Measurements from ENCODE around the gene ZNF683. TPM values are rescaled to one million over a fixed set of nuclear protein-coding genes. Genes with fewer than 3 reads are reported as not detected.
"Not testable (repeated sequence)": the region's sequence is repeated elsewhere in the genome, so short reads cannot be mapped to it uniquely, and the experiment has no call there.

Gene ZNF683
- not detected in 2 replicates for total RNA-seq
- long read RNA-seq: 0 reads

GRCh38 chr1:26372611-26373010, at the start of gene ZNF683:
ZNF683 (minus strand) TSS chr1:26372750; CDS start chr1:26368571, 4,179 bp downstream.
- H3K4me3 Mint-ChIP-seq (ENCODE audit: low read depth); H3K36me3 Mint-ChIP-seq (ENCODE audit: insufficient read depth); H3K27ac Mint-ChIP-seq; H3K4me1 Mint-ChIP-seq (ENCODE audit: low read depth); H3K9me3 Mint-ChIP-seq (ENCODE audit: low read depth); DNase-seq (ENCODE audit: low spot score, unreplicated experiment): not testable (repeated sequence)
- peaks cover 14% of the 10 kb centered on the region for H3K27me3 Mint-ChIP-seq

DNA sequence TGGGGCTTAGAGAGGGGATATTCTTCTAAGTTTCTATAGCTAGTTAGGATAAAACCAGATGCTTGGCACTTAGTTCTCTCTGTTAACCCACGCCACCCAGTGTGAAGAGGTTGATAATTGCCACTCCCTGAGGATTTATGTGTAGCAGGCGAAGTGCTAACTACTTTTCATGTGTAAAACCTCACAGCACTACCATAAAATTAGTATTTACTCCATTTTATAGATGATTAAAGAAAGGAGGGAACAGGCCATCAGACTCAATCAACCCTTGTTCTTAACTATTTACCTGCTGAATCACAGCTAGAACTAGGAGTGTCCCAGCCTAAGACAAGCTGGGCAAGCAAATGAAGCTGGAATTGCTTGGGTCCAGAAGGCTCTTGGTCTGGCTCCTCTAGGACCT, 46.9 kb upstream of the ZNF683 start:
- no peak for DNase-seq (ENCODE audit: low spot score, unreplicated experiment)
- H3K36me3 Mint-ChIP-seq (ENCODE audit: insufficient read depth): peaks cover 3% of the 10 kb centered on the region
- H3K27ac Mint-ChIP-seq: peak overlapping the region; percentile 93
- H3K4me1 Mint-ChIP-seq (ENCODE audit: low read depth): peaks cover 38% of the 10 kb centered on the region
- no peak overlapping the region for H3K4me3 Mint-ChIP-seq (ENCODE audit: low read depth)
- H3K9me3 Mint-ChIP-seq (ENCODE audit: low read depth): no peaks in the 10 kb centered on the region
- H3K27me3 Mint-ChIP-seq: no peaks in the 10 kb centered on the region
- no peak for TF ChIP-seq CTCF (IDR thresholded peaks at IDR 0.05; ENCODE audit: unreplicated experiment)

DNA sequence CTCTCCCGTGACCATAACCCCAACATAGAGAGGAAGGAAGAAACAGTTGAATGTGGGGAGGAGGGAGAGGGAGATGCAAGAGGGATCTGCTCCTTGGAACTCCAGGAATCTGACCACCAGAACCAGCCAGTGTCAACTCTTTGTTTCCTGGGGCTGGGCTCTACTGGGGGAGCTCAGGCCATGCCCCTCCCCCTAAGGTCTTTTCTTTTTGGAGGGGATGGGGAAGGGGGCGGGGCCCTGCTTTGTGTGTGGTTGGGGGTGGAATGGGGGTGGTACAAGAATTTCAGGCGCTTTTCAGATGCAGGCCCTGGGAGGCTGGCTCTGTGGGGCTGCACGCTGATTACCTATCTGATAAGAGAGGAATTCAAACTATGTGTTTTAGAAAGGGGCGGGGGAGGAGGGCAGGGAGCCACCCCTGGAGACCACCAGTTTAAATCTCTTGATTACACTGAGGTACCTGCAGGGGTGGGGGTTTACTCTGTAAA, 46.4 kb upstream of the ZNF683 start:
- Mint-ChIP-seq H3K27ac (peak overlapping the region; percentile 93), H3K4me3 (ENCODE audit: low read depth) (peak overlapping the region; percentile 48), H3K27me3 (no peaks in the 10 kb centered on the region), H3K36me3 (ENCODE audit: insufficient read depth) (peaks cover 4% of the 10 kb centered on the region), H3K4me1 (ENCODE audit: low read depth) (peaks cover 42% of the 10 kb centered on the region), H3K9me3 (ENCODE audit: low read depth) (no peaks in the 10 kb centered on the region)
- TF ChIP-seq CTCF (IDR thresholded peaks at IDR 0.05; ENCODE audit: unreplicated experiment): no peak
- DNase-seq (ENCODE audit: low spot score, unreplicated experiment): peak; percentile 22

DNA sequence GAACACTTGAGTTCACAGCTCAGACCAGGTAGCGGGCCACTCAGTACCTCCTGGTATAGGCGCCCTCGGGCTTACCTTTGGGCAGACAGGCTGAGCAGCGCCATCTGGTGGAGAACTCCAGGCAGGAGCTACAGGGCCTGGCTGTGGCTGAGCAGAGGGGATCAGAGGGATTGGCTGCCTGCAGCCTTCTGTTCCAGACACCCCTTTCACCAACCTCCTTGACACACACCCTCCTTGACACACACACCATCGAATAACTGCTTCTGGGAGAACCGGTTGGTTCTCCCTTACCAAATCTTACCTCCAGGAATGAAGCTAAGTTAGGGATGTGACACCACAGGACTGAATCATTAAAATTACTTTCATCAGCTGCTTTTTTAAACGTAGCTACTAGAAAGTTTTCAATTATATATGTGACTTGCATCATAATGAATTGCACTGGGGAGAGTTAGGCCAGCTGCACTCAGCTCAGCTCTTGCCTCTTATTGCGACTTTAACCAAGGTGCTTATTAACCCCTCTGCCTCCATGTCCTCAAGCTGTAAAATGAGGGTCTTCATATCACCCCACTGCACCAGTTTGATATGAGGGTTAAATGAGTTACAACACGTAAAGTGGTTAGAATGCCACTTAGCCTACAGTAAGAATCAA, 44.7 kb upstream of the ZNF683 start:
- Mint-ChIP-seq H3K36me3 (ENCODE audit: insufficient read depth) (peaks cover 5% of the 10 kb centered on the region), H3K9me3 (ENCODE audit: low read depth) (no peaks in the 10 kb centered on the region), H3K4me1 (ENCODE audit: low read depth) (peaks cover 51% of the 10 kb centered on the region), H3K4me3 (ENCODE audit: low read depth) (peak overlapping the region; percentile 21), H3K27ac (peak overlapping the region; percentile 93), H3K27me3 (no peaks in the 10 kb centered on the region)
- TF ChIP-seq CTCF (IDR thresholded peaks at IDR 0.05; ENCODE audit: unreplicated experiment): peak; percentile 97
- peak; percentile 87 for DNase-seq (ENCODE audit: low spot score, unreplicated experiment)

DNA sequence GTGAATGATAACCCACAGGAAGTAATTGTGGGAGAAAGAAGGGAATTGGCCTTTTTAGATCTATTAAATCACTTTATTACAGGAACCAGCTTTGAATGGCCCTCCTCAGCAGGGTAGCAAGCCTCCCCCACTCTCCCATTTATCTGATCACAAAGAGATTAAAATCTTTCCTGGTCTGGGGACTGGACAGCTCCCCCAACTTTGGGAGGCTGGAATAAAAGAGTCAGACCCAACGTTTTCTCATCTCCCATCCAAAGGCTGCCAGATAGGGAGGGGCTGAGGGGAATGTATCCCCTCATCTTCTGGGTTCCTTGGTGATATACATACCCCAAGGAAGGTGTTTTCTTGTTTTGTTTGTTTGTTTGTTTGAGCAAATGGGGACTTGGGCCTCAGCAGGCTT, 40.5 kb upstream of the ZNF683 start:
- DNase-seq (ENCODE audit: low spot score, unreplicated experiment): no peak
- Mint-ChIP-seq H3K4me1 (ENCODE audit: low read depth) (peaks cover 45% of the 10 kb centered on the region), H3K4me3 (ENCODE audit: low read depth) (peak overlapping the region; percentile 31), H3K36me3 (ENCODE audit: insufficient read depth) (peaks cover 5% of the 10 kb centered on the region), H3K27me3 (no peaks in the 10 kb centered on the region), H3K9me3 (ENCODE audit: low read depth) (no peaks in the 10 kb centered on the region), H3K27ac (no peak overlapping the region)
- TF ChIP-seq CTCF (IDR thresholded peaks at IDR 0.05; ENCODE audit: unreplicated experiment): no peak

All from progenitor cell of endocrine pancreas (in vitro differentiated cells).